Measurements from ENCODE around the gene CCDC174.

Gene CCDC174

GRCh38 chr3:14703791-14704190 lies 52.2 kb downstream of the CCDC174 start:
- WGBS (ENCODE audit: extremely low coverage, insufficient coverage, insufficient read length) = no CpG with 5 or more reads among the region's 3 CpGs
- H3K14ac ChIP-seq (ENCODE audit: low read length) = no peak overlapping the region
- H3K4me3 ChIP-seq (ENCODE audit: low read depth, low read length) = no peak overlapping the region
- H3K23ac ChIP-seq (ENCODE audit: low read length) = no peak overlapping the region
- no peak overlapping the region for H2AK5ac ChIP-seq (ENCODE audit: low read length)
- H2BK5ac ChIP-seq (ENCODE audit: low read depth, low read length, poor library complexity) = no peak overlapping the region
- DNase-seq = no peak
- H3K9ac ChIP-seq (ENCODE audit: low read length) = peak overlapping the region; percentile 49
- no peak overlapping the region for H4K8ac ChIP-seq (ENCODE audit: low read depth, low read length)
- no peak overlapping the region for H4K91ac ChIP-seq (ENCODE audit: low read depth, low read length)
- no peak overlapping the region for H3K4ac ChIP-seq (ENCODE audit: low read depth, low read length)
- H2AFZ ChIP-seq (ENCODE audit: insufficient read depth, low read length, poor library complexity) = no peak overlapping the region
- H3K4me1 ChIP-seq (ENCODE audit: control insufficient read depth in 1 of 2, insufficient read depth in 2 of 2, low read length in 2 of 2) = no peaks in the 10 kb centered on the region
- no peak overlapping the region for H3K4me2 ChIP-seq (ENCODE audit: low read length)
- H3K27me3 ChIP-seq (ENCODE audit: insufficient read depth, low read length) = no peaks in the 10 kb centered on the region
- no peaks in the 10 kb centered on the region for H3K36me3 ChIP-seq (ENCODE audit: control insufficient read depth in 1 of 2, insufficient read depth in 2 of 2, low read length in 2 of 2)
- peaks cover 3% of the 10 kb centered on the region for H3K9me3 ChIP-seq (ENCODE audit: insufficient read depth, low read depth, low read length)
- H3K18ac ChIP-seq (ENCODE audit: low read length) = no peak overlapping the region
- no peak overlapping the region for H2BK120ac ChIP-seq (ENCODE audit: insufficient read depth, low read length, poor library complexity)
- no peak overlapping the region for H2BK12ac ChIP-seq (ENCODE audit: low read length)
- H4K12ac ChIP-seq (ENCODE audit: low read depth, low read length) = no peak overlapping the region
- no peaks in the 10 kb centered on the region for H3K79me1 ChIP-seq (ENCODE audit: low read length)
- no peaks in the 10 kb centered on the region for H3K79me2 ChIP-seq (ENCODE audit: control insufficient read depth, insufficient read depth, low read length, poor library complexity)
- H3K27ac ChIP-seq (ENCODE audit: low read depth, low read length) = no peak overlapping the region

GRCh38 chr3:14706096-14706495 lies 54.5 kb downstream of the CCDC174 start:
- WGBS (ENCODE audit: extremely low coverage, insufficient coverage, insufficient read length) = no CpG with 5 or more reads among the region's 5 CpGs
- H3K23ac ChIP-seq (ENCODE audit: low read length) = no peak overlapping the region
- H3K14ac ChIP-seq (ENCODE audit: low read length) = no peak overlapping the region
- no peak overlapping the region for H2AK5ac ChIP-seq (ENCODE audit: low read length)
- no peak overlapping the region for H2AFZ ChIP-seq (ENCODE audit: insufficient read depth, low read length, poor library complexity)
- H3K4ac ChIP-seq (ENCODE audit: low read depth, low read length) = no peak overlapping the region
- no peak overlapping the region for H2BK120ac ChIP-seq (ENCODE audit: insufficient read depth, low read length, poor library complexity)
- no peak for DNase-seq
- H4K91ac ChIP-seq (ENCODE audit: low read depth, low read length) = no peak overlapping the region
- no peak overlapping the region for H3K4me3 ChIP-seq (ENCODE audit: low read depth, low read length)
- H3K27me3 ChIP-seq (ENCODE audit: insufficient read depth, low read length) = no peaks in the 10 kb centered on the region
- H3K4me1 ChIP-seq (ENCODE audit: control insufficient read depth in 1 of 2, insufficient read depth in 2 of 2, low read length in 2 of 2) = no peaks in the 10 kb centered on the region
- H3K36me3 ChIP-seq (ENCODE audit: control insufficient read depth in 1 of 2, insufficient read depth in 2 of 2, low read length in 2 of 2) = no peaks in the 10 kb centered on the region
- no peak overlapping the region for H4K12ac ChIP-seq (ENCODE audit: low read depth, low read length)
- peaks cover 3% of the 10 kb centered on the region for H3K9me3 ChIP-seq (ENCODE audit: insufficient read depth, low read depth, low read length)
- no peak overlapping the region for H3K18ac ChIP-seq (ENCODE audit: low read length)
- no peak overlapping the region for H3K27ac ChIP-seq (ENCODE audit: low read depth, low read length)
- no peak overlapping the region for H4K8ac ChIP-seq (ENCODE audit: low read depth, low read length)
- H3K4me2 ChIP-seq (ENCODE audit: low read length) = no peak overlapping the region
- H3K79me2 ChIP-seq (ENCODE audit: control insufficient read depth, insufficient read depth, low read length, poor library complexity) = no peaks in the 10 kb centered on the region
- no peak overlapping the region for H2BK5ac ChIP-seq (ENCODE audit: low read depth, low read length, poor library complexity)
- H2BK12ac ChIP-seq (ENCODE audit: low read length) = no peak overlapping the region
- no peaks in the 10 kb centered on the region for H3K79me1 ChIP-seq (ENCODE audit: low read length)
- H3K9ac ChIP-seq (ENCODE audit: low read length) = no peak overlapping the region

GRCh38 chr3:14716591-14716990 lies 65.0 kb downstream of the CCDC174 start:
- Histone ChIP-seq H3K27ac (ENCODE audit: low read depth, low read length) (no peak overlapping the region), H3K4me3 (ENCODE audit: low read depth, low read length) (no peak overlapping the region), H3K4me2 (ENCODE audit: low read length) (no peak overlapping the region), H2AFZ (ENCODE audit: insufficient read depth, low read length, poor library complexity) (no peak overlapping the region), H3K4me1 (ENCODE audit: control insufficient read depth in 1 of 2, insufficient read depth in 2 of 2, low read length in 2 of 2) (no peaks in the 10 kb centered on the region), H3K18ac (ENCODE audit: low read length) (no peak overlapping the region), H3K79me2 (ENCODE audit: control insufficient read depth, insufficient read depth, low read length, poor library complexity) (no peaks in the 10 kb centered on the region), H4K12ac (ENCODE audit: low read depth, low read length) (no peak overlapping the region), H2BK120ac (ENCODE audit: insufficient read depth, low read length, poor library complexity) (no peak overlapping the region), H2BK12ac (ENCODE audit: low read length) (no peak overlapping the region), H3K9me3 (ENCODE audit: insufficient read depth, low read depth, low read length) (no peaks in the 10 kb centered on the region), H2BK5ac (ENCODE audit: low read depth, low read length, poor library complexity) (no peak overlapping the region), H2AK5ac (ENCODE audit: low read length) (no peak overlapping the region), H3K4ac (ENCODE audit: low read depth, low read length) (no peak overlapping the region), H3K36me3 (ENCODE audit: control insufficient read depth in 1 of 2, insufficient read depth in 2 of 2, low read length in 2 of 2) (no peaks in the 10 kb centered on the region), H4K8ac (ENCODE audit: low read depth, low read length) (no peak overlapping the region), H3K23ac (ENCODE audit: low read length) (no peak overlapping the region), H4K91ac (ENCODE audit: low read depth, low read length) (no peak overlapping the region), H3K14ac (ENCODE audit: low read length) (no peak overlapping the region), H3K9ac (ENCODE audit: low read length) (no peak overlapping the region), H3K27me3 (ENCODE audit: insufficient read depth, low read length) (no peaks in the 10 kb centered on the region), H3K79me1 (ENCODE audit: low read length) (no peaks in the 10 kb centered on the region)
- DNase-seq = no peak
- WGBS (ENCODE audit: extremely low coverage, insufficient coverage, insufficient read length) = no CpG with 5 or more reads among the region's 1 CpG

GRCh38 chr3:14717307-14717706 lies 65.7 kb downstream of the CCDC174 start:
- WGBS (ENCODE audit: extremely low coverage, insufficient coverage, insufficient read length) = no CpG with 5 or more reads among the region's 1 CpG
- no peak overlapping the region for H3K4me2 ChIP-seq (ENCODE audit: low read length)
- H3K79me2 ChIP-seq (ENCODE audit: control insufficient read depth, insufficient read depth, low read length, poor library complexity) = no peaks in the 10 kb centered on the region
- H4K12ac ChIP-seq (ENCODE audit: low read depth, low read length) = no peak overlapping the region
- no peak overlapping the region for H2AFZ ChIP-seq (ENCODE audit: insufficient read depth, low read length, poor library complexity)
- no peak overlapping the region for H3K4ac ChIP-seq (ENCODE audit: low read depth, low read length)
- no peak overlapping the region for H2BK120ac ChIP-seq (ENCODE audit: insufficient read depth, low read length, poor library complexity)
- no peak overlapping the region for H4K8ac ChIP-seq (ENCODE audit: low read depth, low read length)
- no peaks in the 10 kb centered on the region for H3K4me1 ChIP-seq (ENCODE audit: control insufficient read depth in 1 of 2, insufficient read depth in 2 of 2, low read length in 2 of 2)
- no peak for DNase-seq
- no peak overlapping the region for H3K4me3 ChIP-seq (ENCODE audit: low read depth, low read length)
- no peaks in the 10 kb centered on the region for H3K27me3 ChIP-seq (ENCODE audit: insufficient read depth, low read length)
- no peak overlapping the region for H2AK5ac ChIP-seq (ENCODE audit: low read length)
- H3K18ac ChIP-seq (ENCODE audit: low read length) = no peak overlapping the region
- H3K9me3 ChIP-seq (ENCODE audit: insufficient read depth, low read depth, low read length) = no peaks in the 10 kb centered on the region
- no peak overlapping the region for H2BK5ac ChIP-seq (ENCODE audit: low read depth, low read length, poor library complexity)
- no peak overlapping the region for H3K9ac ChIP-seq (ENCODE audit: low read length)
- no peak overlapping the region for H4K91ac ChIP-seq (ENCODE audit: low read depth, low read length)
- H2BK12ac ChIP-seq (ENCODE audit: low read length) = no peak overlapping the region
- no peak overlapping the region for H3K27ac ChIP-seq (ENCODE audit: low read depth, low read length)
- H3K36me3 ChIP-seq (ENCODE audit: control insufficient read depth in 1 of 2, insufficient read depth in 2 of 2, low read length in 2 of 2) = no peaks in the 10 kb centered on the region
- H3K14ac ChIP-seq (ENCODE audit: low read length) = no peak overlapping the region
- no peak overlapping the region for H3K23ac ChIP-seq (ENCODE audit: low read length)
- H3K79me1 ChIP-seq (ENCODE audit: low read length) = no peaks in the 10 kb centered on the region
